Thyroid gland (tissue), 4 donors: ENCODE results near the gene OR2AE1. TPM values are rescaled to one million over a fixed set of nuclear protein-coding genes. Genes with fewer than 3 reads are reported as not detected.
"Not testable (repeated sequence)": the region's sequence is repeated elsewhere in the genome, so short reads cannot be mapped to it uniquely, and the experiment has no call there.

Experiments
- DNase-seq, 2 donors: peaks; one replicate each; pipeline ENCODE4 v3.0.0-alpha.2; 2019
- H3K27ac ChIP-seq, 3 donors: fragments of 200-600 bp; sonication (generic); 1 replicate in 2 of 3; 2 replicates in 1 of 3; pipeline ENCODE4 v1.5.1; 2016 to 2019; ENCODE audit warnings: mild to moderate bottlenecking in 1 of 3, moderate library complexity in 1 of 3
- H3K27me3 ChIP-seq: fragments of 200-600 bp; sonication (generic); one replicate; pipeline ENCODE4 v1.5.1; 2019
- H3K36me3 ChIP-seq, 2 donors: fragments of 200-600 bp; sonication (generic); one replicate each; pipeline ENCODE4 v1.5.1; 2016 to 2019
- H3K4me1 ChIP-seq, 2 donors: fragments of 200-600 bp; sonication (generic); one replicate each; pipeline ENCODE4 v1.5.1; 2017 to 2019
- H3K4me3 ChIP-seq, 3 donors: fragments of 200-600 bp; sonication (generic); replicated peaks in 1 of 3; 1 replicate in 2 of 3; 2 replicates in 1 of 3; pipeline ENCODE4 v1.5.1; 2016; ENCODE audit warnings: mild to moderate bottlenecking in 1 of 3
- H3K9me3 ChIP-seq: fragments of 200-600 bp; sonication (generic); one replicate; pipeline ENCODE4 v1.5.1; 2017
- CTCF ChIP-seq, 6 experiments: fragments of 200-600 bp in 3 of 6; fragments of 450-650 bp in 3 of 6; sonication (generic) in 3 of 6; IDR thresholded peaks; one replicate each; pipeline ENCODE4 v1.5.1; 2016 to 2019; ENCODE audit warnings: antibody characterized with exemption in 6 of 6, mild to moderate bottlenecking in 2 of 6, inconsistent platforms in 1 of 6, moderate library complexity in 1 of 6
- POLR2A ChIP-seq, 2 donors: fragments of 450-650 bp; IDR thresholded peaks; one replicate each; pipeline ENCODE4 v1.6.1; 2017; ENCODE audit warnings: antibody characterized with exemption in 2 of 2, mild to moderate bottlenecking in 2 of 2, moderate library complexity in 1 of 2
- WGBS, 2 donors: methylation state at CpG; one replicate each; pipeline ENCODE4 v1.1.5; 2017; 5-methylcytosine and 5-hydroxymethylcytosine counted together
- intact Hi-C: fragments of 100-400 bp; cut with DNase I; formaldehyde crosslinking; loops from one replicate; pipeline ENCODE4 v1.15.1; 2023
- total RNA-seq, 4 donors: library from RNA; depleted of rRNA; stranded (reverse); fragments of >200 nt; gene quantifications; one replicate each; pipeline ENCODE4 v1.2.3, GENCODE V29; 2016

OR2AE1 gene
- total RNA-seq, 4 donors from 2014 or later = 0.45 to 1.2 TPM; not detected in 2

GRCh38 chr7:99898836-99899235, 22.0 kb upstream of the OR2AE1 start:
- Histone ChIP-seq H3K36me3 (peaks cover 32 to 36% of the 10 kb centered on the region in 2 donors), H3K27ac (no peak overlapping the region), H3K27me3 (no peaks in the 10 kb centered on the region)

GRCh38 chr7:99898023-99898357, 21.2 kb upstream of the OR2AE1 start:
- intact Hi-C loops = no loop called here
- WGBS, 2 donors = 95% methylated on average over 2 of the region's 2 CpGs
- DNase-seq = no peak
- Histone ChIP-seq H3K36me3 (peaks cover 28 to 29% of the 10 kb centered on the region in 2 donors), H3K27ac (no peak overlapping the region), H3K4me1 (no peaks in the 10 kb centered on the region), H3K27me3 (no peaks in the 10 kb centered on the region), H3K4me3 (no peak overlapping the region), H3K9me3 (no peaks in the 10 kb centered on the region)
- TF ChIP-seq CTCF (IDR thresholded peaks at IDR 0.05) = no peak
- no peak for TF ChIP-seq POLR2A (IDR thresholded peaks at IDR 0.05)

More at GRCh38 chr7:99898836-99899235, 22.0 kb upstream of the OR2AE1 start:
- Histone ChIP-seq H3K9me3 (no peaks in the 10 kb centered on the region), H3K4me1 (no peaks in the 10 kb centered on the region), H3K4me3 (no peak overlapping the region)
- 77 to 82% methylated on average over 3 of the region's 3 CpGs for WGBS, 2 donors
- intact Hi-C loops = no loop called here
- TF ChIP-seq POLR2A (IDR thresholded peaks at IDR 0.05) (no peak), CTCF (IDR thresholded peaks at IDR 0.05) (no peak)
- no peak for DNase-seq

- no peaks in the 10 kb centered on the region for H3K4me1 ChIP-seq
- peaks cover 23 to 24% of the 10 kb centered on the region in 2 donors for H3K36me3 ChIP-seq
- WGBS, 2 donors = 89 to 95% methylated on average over 6 of the region's 6 CpGs
- no peaks in the 10 kb centered on the region for H3K9me3 ChIP-seq
- no peaks in the 10 kb centered on the region for H3K27me3 ChIP-seq
- no peak overlapping the region for H3K4me3 ChIP-seq
- H3K27ac ChIP-seq = no peak overlapping the region
- no peak for DNase-seq
- intact Hi-C loops = no loop called here
- TF ChIP-seq CTCF (IDR thresholded peaks at IDR 0.05) = no peak
Measured at GRCh38 chr7:99897322-99898022, 20.6 kb upstream of the OR2AE1 start.

- DNase-seq = no peak
- no peaks in the 10 kb centered on the region for H3K4me1 ChIP-seq
- no peaks in the 10 kb centered on the region for H3K27me3 ChIP-seq
- H3K36me3 ChIP-seq = peaks cover 6 to 14% of the 10 kb centered on the region in 2 donors
- H3K9me3 ChIP-seq = no peaks in the 10 kb centered on the region
- no peak overlapping the region for H3K27ac ChIP-seq
- H3K4me3 ChIP-seq = no peak overlapping the region
- TF ChIP-seq CTCF (IDR thresholded peaks at IDR 0.05) = no peak
- TF ChIP-seq POLR2A (IDR thresholded peaks at IDR 0.05) = no peak
- intact Hi-C loops = no loop called here
Measured at GRCh38 chr7:99894738-99895137, 17.9 kb upstream of the OR2AE1 start.

GRCh38 chr7:99893280-99893679, 16.4 kb upstream of the OR2AE1 start:
- Histone ChIP-seq H3K27ac (no peak overlapping the region), H3K4me3 (no peak overlapping the region), H3K36me3 (peaks cover 6 to 17% of the 10 kb centered on the region in 2 donors), H3K9me3 (no peaks in the 10 kb centered on the region), H3K27me3 (no peaks in the 10 kb centered on the region), H3K4me1 (no peaks in the 10 kb centered on the region)
- 70 to 73% methylated on average over 5 of the region's 5 CpGs for WGBS, 2 donors
- intact Hi-C loops = no loop called here
- no peak for TF ChIP-seq POLR2A (IDR thresholded peaks at IDR 0.05)
- TF ChIP-seq CTCF (IDR thresholded peaks at IDR 0.05) = no peak
- DNase-seq = no peak

GRCh38 chr7:99890348-99890747, 13.5 kb upstream of the OR2AE1 start:
- H3K4me3 ChIP-seq, H3K27me3 ChIP-seq, intact Hi-C loops, H3K9me3 ChIP-seq, H3K4me1 ChIP-seq, DNase-seq, H3K27ac ChIP-seq: not testable (repeated sequence)
- peaks cover 6 to 17% of the 10 kb centered on the region in 2 donors for H3K36me3 ChIP-seq
- 93 to 97% methylated on average over 2 of the region's 2 CpGs for WGBS, 2 donors

GRCh38 chr7:99888366-99888765, 11.5 kb upstream of the OR2AE1 start:
- H3K27ac ChIP-seq, H3K4me1 ChIP-seq, H3K9me3 ChIP-seq, intact Hi-C loops, DNase-seq, H3K27me3 ChIP-seq, H3K4me3 ChIP-seq: not testable (repeated sequence)
- 87% methylated on average over 9 of the region's 29 CpGs; no CpG with 5 or more reads in 1 of the 2 donors for WGBS, 2 donors
- H3K36me3 ChIP-seq = peaks cover 6 to 17% of the 10 kb centered on the region in 2 donors
